GM23248 (cell line): ENCODE results near the gene ERC1. TPM values are rescaled to one million over a fixed set of nuclear protein-coding genes. Genes with fewer than 3 reads are reported as not detected.
A peak's percentile ranks its signal among the peaks of the same experiment; 100 is the strongest.

Experiments
- DNase-seq: peaks from one replicate; pipeline ENCODE4 v3.0.0-alpha.2; 2015
- H2AFZ ChIP-seq: fragments of 200-600 bp; sonication (generic); 2 replicates; pipeline ENCODE4 v1.6.1; 2016; ENCODE audit warnings: antibody characterized with exemption
- H3F3A ChIP-seq: fragments of 200-600 bp; sonication (generic); 2 replicates; pipeline ENCODE4 v1.6.1; 2016; ENCODE audit warnings: mild to moderate bottlenecking, antibody characterized with exemption, mixed run types; ENCODE audit not compliant: insufficient read depth
- H3K27ac ChIP-seq: fragments of 200-600 bp; sonication (generic); 2 replicates; pipeline ENCODE4 v1.5.1; 2016; ENCODE audit warnings: mild to moderate bottlenecking
- H3K27me3 ChIP-seq: fragments of 200-600 bp; sonication (generic); replicated peaks from 2 replicates; pipeline ENCODE4 v1.6.1; 2016; ENCODE audit warnings: mild to moderate bottlenecking; ENCODE audit not compliant: insufficient read depth
- H3K36me3 ChIP-seq: fragments of 200-600 bp; sonication (generic); 2 replicates; pipeline ENCODE4 v1.6.1; 2016; ENCODE audit warnings: low read depth, mild to moderate bottlenecking
- H3K4me1 ChIP-seq: fragments of 200-600 bp; sonication (generic); 2 replicates; pipeline ENCODE4 v1.6.1; 2016; ENCODE audit warnings: mild to moderate bottlenecking; ENCODE audit not compliant: insufficient read depth
- H3K4me2 ChIP-seq: fragments of 200-600 bp; sonication (generic); one replicate; pipeline ENCODE4 v1.6.1; 2016; ENCODE audit warnings: mild to moderate bottlenecking; ENCODE audit not compliant: unreplicated experiment
- H3K4me3 ChIP-seq: fragments of 200-600 bp; sonication (generic); 2 replicates; pipeline ENCODE4 v1.5.1; 2016; ENCODE audit warnings: mild to moderate bottlenecking
- H3K79me2 ChIP-seq: fragments of 200-600 bp; sonication (generic); 2 replicates; pipeline ENCODE4 v1.6.1; 2016; ENCODE audit warnings: mild to moderate bottlenecking; ENCODE audit not compliant: insufficient read depth
- H3K9ac ChIP-seq: fragments of 200-600 bp; sonication (generic); 2 replicates; pipeline ENCODE4 v1.6.1; 2016; ENCODE audit warnings: mild to moderate bottlenecking
- H3K9me2 ChIP-seq: fragments of 200-600 bp; sonication (generic); 2 replicates; pipeline ENCODE4 v1.6.1; 2016; ENCODE audit warnings: mixed run types, mild to moderate bottlenecking, moderate library complexity; ENCODE audit not compliant: insufficient read depth
- H3K9me3 ChIP-seq: fragments of 200-600 bp; sonication (generic); one replicate; pipeline ENCODE4 v1.6.1; 2017; ENCODE audit warnings: low read depth
- H4K20me1 ChIP-seq: fragments of 200-600 bp; sonication (generic); 2 replicates; pipeline ENCODE4 v1.6.0; 2016; ENCODE audit not compliant: insufficient read depth
- EZH2 ChIP-seq: fragments of 200-600 bp; sonication (generic); IDR thresholded peaks from 2 replicates; pipeline ENCODE4 v1.6.1; 2018; ENCODE audit warnings: antibody characterized with exemption, mild to moderate bottlenecking; ENCODE audit not compliant: insufficient read depth, poor library complexity, severe bottlenecking
- EZH2phosphoT487 ChIP-seq: fragments of 200-600 bp; sonication (generic); IDR thresholded peaks from 2 replicates; pipeline ENCODE4 v1.6.1; 2018; ENCODE audit warnings: antibody characterized with exemption, moderate library complexity, mild to moderate bottlenecking, low read depth; ENCODE audit not compliant: insufficient read depth
- WGBS, 2 experiments: methylation state at CpG; one replicate each; pipeline ENCODE4 v1.1.6; 2015 to 2017; ENCODE audit warnings: low lambda C conversion rate in 2 of 2, low coverage in 1 of 2; ENCODE audit errors: missing lambda C conversion rate in 2 of 2; 5-methylcytosine and 5-hydroxymethylcytosine counted together
- in situ Hi-C: fragments of 300-500 bp; cut with MboI; formaldehyde crosslinking; loops from 2 replicates; pipeline ENCODE4 v1.15.0; 2020
- polyA plus RNA-seq: library from polyadenylated mRNA; unstranded; fragments of >200 nt; fragmentation: Nextera tagmentation; extraction: Ambion mirVana; gene quantifications from 2 replicates; pipeline ENCODE4 v1.2.1, GENCODE V29; 2016
- total RNA-seq: library from RNA; depleted of rRNA; stranded (reverse); fragments of >200 nt; shearing (Covaris generic); gene quantifications from 2 replicates; pipeline ENCODE4 v1.2.3, GENCODE V29; 2014

Gene ERC1
- total and polyA plus RNA-seq, 2 experiments from 2014 or later = 21.5 to 23.3 TPM

DNA sequence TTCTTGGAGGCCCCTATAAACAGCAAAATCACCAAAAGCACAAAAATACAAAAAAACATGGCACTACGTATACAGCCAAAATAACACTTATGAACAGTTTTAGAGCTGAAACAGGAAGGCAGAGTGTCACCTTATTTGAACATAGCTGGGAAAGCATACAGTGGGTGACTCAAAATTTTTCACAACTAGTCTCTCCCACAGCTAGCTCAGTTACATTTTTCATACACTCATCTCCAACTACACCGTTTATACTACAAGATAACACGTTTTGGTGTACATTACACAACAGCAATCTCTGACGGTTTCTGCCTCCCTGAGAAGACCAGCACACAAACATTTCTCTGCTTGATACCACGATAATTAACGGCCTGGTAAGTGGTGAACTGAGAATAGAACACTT lies 44.4 kb upstream of the ERC1 start:
- TF ChIP-seq EZH2 = no peak
- no peak for TF ChIP-seq EZH2phosphoT487
- Histone ChIP-seq H3K36me3 (peaks cover 7% of the 10 kb centered on the region; the same call in 1 of the 2 replicates), H3K79me2 (peaks cover 72% of the 10 kb centered on the region), H3K27ac (peak overlapping the region; percentile 47), H3K4me3 (0 out of 2 replicates have a peak overlapping the region, but pooled peaks have one; percentile 15), H3K9ac (peak overlapping the region; percentile 12; the same call in 1 of the 2 replicates), H3K9me3 (no peaks in the 10 kb centered on the region), H3K27me3 (no peaks in the 10 kb centered on the region), H3K4me2 (peak overlapping the region; percentile 14), H4K20me1 (no peaks in the 10 kb centered on the region), H3K9me2 (no peaks in the 10 kb centered on the region), H3K4me1 (peaks cover 14% of the 10 kb centered on the region), H2AFZ (no peak overlapping the region), H3F3A (peaks cover 18% of the 10 kb centered on the region)
- WGBS, 2 experiments = 75 to 80% methylated on average over 6 of the region's 6 CpGs
- DNase-seq = peak; percentile 56
- in situ Hi-C loops = no loop called here

DNA sequence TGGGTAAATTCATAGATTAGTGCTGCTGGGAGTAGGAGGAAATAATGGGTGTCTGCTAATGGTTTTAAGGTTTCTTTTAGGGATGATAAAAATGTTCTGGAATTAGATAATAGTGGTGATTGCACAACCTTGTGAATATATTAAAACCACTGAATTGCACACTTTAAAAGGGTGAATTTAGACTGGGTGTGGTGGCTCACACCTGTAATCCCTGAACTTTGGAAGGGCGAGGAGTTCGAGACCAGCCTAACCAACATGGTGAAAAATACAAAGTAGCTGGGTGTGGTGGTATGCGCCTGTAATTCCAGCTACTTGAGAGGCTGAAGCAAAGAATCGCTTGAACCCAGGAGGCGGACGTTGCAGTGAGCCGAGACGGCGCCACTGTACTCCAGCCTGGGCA lies 42.8 kb upstream of the ERC1 start:
- peak; percentile 15 for DNase-seq
- no peaks in the 10 kb centered on the region for H3K36me3 ChIP-seq
- H4K20me1 ChIP-seq = no peaks in the 10 kb centered on the region
- H3K27ac ChIP-seq = peak overlapping the region; percentile 88
- in situ Hi-C loops = no loop called here
- TF ChIP-seq EZH2phosphoT487 (no peak), EZH2 (no peak)
- peak overlapping the region; percentile 79 for H3K4me3 ChIP-seq
- H3K9ac ChIP-seq = peak overlapping the region; percentile 86
- no peaks in the 10 kb centered on the region for H3K9me2 ChIP-seq
- H3K9me3 ChIP-seq = no peaks in the 10 kb centered on the region
- H3K79me2 ChIP-seq = peaks cover 56% of the 10 kb centered on the region
- H2AFZ ChIP-seq = peak overlapping the region; percentile 84; the same call in 1 of the 2 replicates
- peaks cover 21% of the 10 kb centered on the region for H3F3A ChIP-seq
- H3K4me2 ChIP-seq = peak overlapping the region; percentile 94
- peaks cover 18% of the 10 kb centered on the region for H3K4me1 ChIP-seq
- H3K27me3 ChIP-seq = no peaks in the 10 kb centered on the region
- 80 to 84% methylated on average over 9 of the region's 9 CpGs for WGBS, 2 experiments

- Histone ChIP-seq H3K27ac (peak within 1 kb of the TSS; percentile 88), H3K9me3 (no peaks in the 10 kb centered on the region), H3F3A (peaks cover 34% of the 10 kb centered on the region), H3K79me2 (peaks cover 42% of the 10 kb centered on the region), H3K9ac (peak within 1 kb of the TSS; percentile 86), H3K36me3 (no peaks in the 10 kb centered on the region), H3K27me3 (no peaks in the 10 kb centered on the region), H3K4me1 (peaks cover 32% of the 10 kb centered on the region), H3K9me2 (no peaks in the 10 kb centered on the region), H3K4me3 (peak within 1 kb of the TSS; percentile 79), H3K4me2 (peak within 1 kb of the TSS; percentile 94), H4K20me1 (no peaks in the 10 kb centered on the region), H2AFZ (peak within 1 kb of the TSS; percentile 84)
- in situ Hi-C loops = no loop called here
- peak; percentile 99 for DNase-seq
- 1% methylated on average over 55 to 58 of the region's 58 CpGs for WGBS, 2 experiments
- TF ChIP-seq EZH2 = no peak
- no peak for TF ChIP-seq EZH2phosphoT487
These were observed 41.4 kb upstream of the ERC1 start, which contains the start of gene RAD52 for GRCh38 chr12:949453-950191. Gene RAD52, minus strand, starts transcription at chr12:949694. Its CDS starts 16,636 bp downstream, at chr12:933058.

DNA sequence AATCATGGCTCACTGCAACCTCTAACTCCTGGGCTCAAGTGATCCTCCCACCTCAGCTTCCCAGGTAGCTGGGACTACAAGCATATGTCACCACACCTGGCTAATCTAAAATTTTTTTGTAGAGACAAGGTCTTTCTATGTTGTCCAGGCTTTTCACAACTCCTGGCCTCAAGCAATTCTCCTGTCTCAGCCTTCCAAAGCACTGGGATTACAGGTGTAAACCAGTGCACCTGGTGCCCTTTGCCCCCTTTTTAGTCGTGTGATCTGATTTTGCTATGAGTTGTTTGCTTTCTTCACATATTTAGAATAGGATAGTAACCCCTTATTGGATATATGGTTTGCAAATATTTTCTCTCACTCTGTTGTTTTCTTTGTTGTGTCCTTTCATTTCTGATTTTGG lies 39.8 kb upstream of the ERC1 start:
- DNase-seq = no peak
- in situ Hi-C loops = no loop called here
- H3K27me3 ChIP-seq = no peaks in the 10 kb centered on the region
- no peaks in the 10 kb centered on the region for H3K36me3 ChIP-seq
- H3K79me2 ChIP-seq = peaks cover 26% of the 10 kb centered on the region
- WGBS, 2 experiments = 3 to 15% methylated on average over 1 of the region's 1 CpG
- H3K4me3 ChIP-seq = no peak overlapping the region
- H2AFZ ChIP-seq = no peak overlapping the region
- no peak overlapping the region for H3K4me2 ChIP-seq
- no peaks in the 10 kb centered on the region for H3K9me2 ChIP-seq
- H3K4me1 ChIP-seq = peaks cover 32% of the 10 kb centered on the region
- H3F3A ChIP-seq = peaks cover 39% of the 10 kb centered on the region
- H3K9ac ChIP-seq = no peak overlapping the region
- H4K20me1 ChIP-seq = no peaks in the 10 kb centered on the region
- H3K9me3 ChIP-seq = no peaks in the 10 kb centered on the region
- TF ChIP-seq EZH2 (no peak), EZH2phosphoT487 (no peak)
- no peak overlapping the region for H3K27ac ChIP-seq
